GM18526 (cell line): Measurements from ENCODE around the gene MARCHF7.

Experiments
- POLR2A ChIP-seq: IDR thresholded peaks from 3 replicates; pipeline ENCODE4 v1.6.1; 2011; ENCODE audit not compliant: insufficient read length; ENCODE audit errors: extremely low read depth

The MARCHF7 gene

DNA sequence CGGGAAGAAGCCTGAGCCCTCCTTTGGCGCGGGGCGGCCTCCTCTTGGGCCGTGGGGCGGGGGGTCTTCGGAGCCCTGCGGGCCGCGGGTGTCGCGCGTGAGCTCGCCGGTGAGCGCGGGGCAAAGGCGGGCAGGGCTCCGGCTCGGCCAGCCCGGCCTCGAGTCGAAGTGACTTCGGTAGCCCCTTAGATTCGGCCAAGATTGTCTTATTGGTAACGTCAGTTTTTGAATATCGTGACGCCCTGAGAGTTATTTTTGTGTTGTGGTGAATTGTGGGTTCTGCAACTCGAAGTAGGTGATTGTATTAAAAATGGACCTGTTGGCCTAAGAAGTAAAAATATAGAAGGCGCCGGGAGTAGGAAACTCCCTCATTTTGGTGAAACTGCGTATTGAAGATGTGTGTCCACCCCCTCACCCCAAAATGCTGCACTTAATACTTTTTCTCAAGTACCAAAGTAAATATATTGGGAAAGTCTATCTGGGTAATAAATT, 669 bp downstream of the MARCHF7 start:
- TF ChIP-seq POLR2A: no peak

DNA sequence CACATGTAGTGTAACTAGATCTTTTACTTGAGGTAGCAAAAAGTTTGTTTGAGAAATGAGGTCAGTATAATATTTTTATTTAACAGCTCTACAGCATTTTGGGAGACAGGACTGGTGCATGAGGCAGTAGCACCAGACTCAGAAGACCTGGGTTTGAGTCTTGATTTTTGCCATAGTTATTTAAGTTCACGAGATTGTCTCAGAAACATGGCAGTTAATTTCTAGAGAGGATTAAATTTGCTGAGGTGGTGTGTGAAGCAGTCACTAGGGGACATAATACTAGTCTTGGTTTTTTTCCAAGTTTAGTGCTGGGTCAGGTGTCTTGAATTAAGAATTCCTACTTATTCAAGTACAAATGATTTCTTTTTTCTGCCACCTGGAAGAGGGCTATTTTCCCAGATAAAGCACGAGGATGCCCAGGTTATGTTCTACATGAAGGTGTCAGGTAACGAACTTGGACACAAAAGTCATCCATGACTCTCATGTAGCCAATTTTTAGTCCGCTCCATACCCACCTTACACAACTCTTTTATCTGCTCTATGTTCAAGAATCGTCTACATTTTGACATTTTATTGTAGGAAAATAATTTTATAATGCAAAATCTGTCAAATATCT, 1.4 kb downstream of the MARCHF7 start:
- TF ChIP-seq POLR2A: no peak

- TF ChIP-seq POLR2A: no peak
These were observed 2.1 kb downstream of the MARCHF7 start for GRCh38 chr2:159714247-159714930.

GRCh38 chr2:159715451-159715850, 3.1 kb downstream of the MARCHF7 start:
- no peak for TF ChIP-seq POLR2A

GRCh38 chr2:159716857-159717256, 4.6 kb downstream of the MARCHF7 start:
- no peak for TF ChIP-seq POLR2A

- TF ChIP-seq POLR2A: no peak
These were observed 8.4 kb downstream of the MARCHF7 start for GRCh38 chr2:159720676-159721075.

DNA sequence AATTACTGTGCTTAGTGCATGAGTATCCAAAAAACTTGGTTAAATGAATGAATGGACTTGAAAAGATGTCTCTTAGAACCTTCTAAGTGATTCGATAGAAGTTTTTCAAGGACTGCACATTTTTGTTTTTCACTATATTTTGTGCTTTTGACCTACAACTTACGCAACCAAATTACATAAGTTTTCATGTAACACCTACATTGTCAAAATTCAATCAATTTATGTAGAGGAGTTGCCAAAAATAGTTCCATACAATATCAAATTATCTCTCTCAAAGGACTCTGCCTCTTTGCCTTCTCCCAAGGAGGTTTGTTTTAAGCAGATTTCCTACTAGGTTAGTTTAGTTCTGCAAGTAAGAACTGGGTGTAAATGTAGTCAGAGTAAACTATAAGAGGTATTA, 10.3 kb downstream of the MARCHF7 start:
- no peak for TF ChIP-seq POLR2A

- no peak for TF ChIP-seq POLR2A
These were observed 13.4 kb downstream of the MARCHF7 start for GRCh38 chr2:159725713-159726112.

GRCh38 chr2:159728629-159729028, 16.3 kb downstream of the MARCHF7 start:
- TF ChIP-seq POLR2A: no peak

DNA sequence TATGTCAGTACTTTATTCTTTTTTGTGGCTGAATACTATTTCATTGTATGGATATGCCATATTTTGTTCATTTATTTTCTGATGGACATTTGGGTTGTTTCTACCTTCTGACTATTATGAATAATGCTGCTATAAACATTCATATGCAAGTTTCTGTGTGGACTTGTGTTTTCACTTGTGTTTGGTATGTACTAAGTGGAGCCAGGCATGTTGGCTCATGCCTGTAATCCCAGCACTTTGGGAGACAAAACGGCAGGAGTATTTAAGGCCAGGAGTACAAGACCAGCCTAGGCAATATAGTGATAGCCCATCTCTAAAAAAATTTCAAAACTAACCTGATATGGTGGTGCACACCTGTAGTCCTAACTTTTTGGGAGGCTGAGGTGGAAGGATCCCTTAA, 23.3 kb downstream of the MARCHF7 start:
- TF ChIP-seq POLR2A: no peak

GRCh38 chr2:159736048-159736447, 23.7 kb downstream of the MARCHF7 start:
- no peak for TF ChIP-seq POLR2A

DNA sequence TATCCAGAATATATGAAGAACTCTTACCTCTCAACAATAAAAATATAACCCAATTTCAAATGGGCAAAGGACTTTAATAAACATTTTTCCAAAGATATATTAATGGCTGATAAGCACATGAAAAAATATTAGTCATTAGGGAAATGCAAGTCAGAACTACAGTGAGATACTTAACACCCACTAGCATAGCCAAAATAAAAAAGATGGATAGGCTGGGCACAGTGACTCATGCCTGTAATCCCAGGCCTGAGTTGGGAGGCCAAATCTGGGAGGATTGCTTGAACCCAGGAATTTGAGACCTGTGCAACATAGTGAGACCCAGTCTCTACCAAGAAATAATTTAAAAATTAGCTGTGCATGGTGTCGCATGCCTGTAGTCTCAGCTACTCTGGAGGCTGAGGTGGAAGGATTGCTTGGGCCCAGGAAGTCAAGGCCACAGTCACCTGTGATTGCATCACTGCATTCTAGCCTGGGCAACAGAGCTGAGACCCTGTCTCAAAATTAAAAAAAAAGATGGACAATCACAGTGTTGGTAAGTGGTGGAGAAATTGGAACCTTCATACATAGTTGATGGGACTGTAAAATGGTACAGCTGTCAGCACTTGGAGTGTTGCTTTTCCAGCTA, 25.1 kb downstream of the MARCHF7 start:
- no peak for TF ChIP-seq POLR2A

DNA sequence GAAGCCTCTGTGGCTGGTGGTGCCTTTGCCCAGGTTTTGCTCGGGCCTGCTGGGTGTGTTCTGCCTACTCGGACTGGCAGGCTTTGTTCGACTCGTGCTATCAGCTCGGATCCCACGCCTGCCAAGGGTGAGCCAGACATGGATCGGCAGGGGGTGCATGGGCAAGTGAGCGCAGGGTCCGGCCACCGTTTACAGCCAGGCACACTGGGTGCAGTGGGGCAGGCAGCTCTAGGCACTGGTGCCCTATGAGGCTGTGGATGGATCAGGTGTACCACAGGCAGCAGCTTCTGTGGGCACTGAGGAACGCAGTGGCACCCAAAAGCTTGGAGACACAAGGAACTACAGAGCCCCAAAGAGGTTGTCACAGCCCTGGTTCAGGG, 25.6 kb downstream of the MARCHF7 start:
- TF ChIP-seq POLR2A: no peak

DNA sequence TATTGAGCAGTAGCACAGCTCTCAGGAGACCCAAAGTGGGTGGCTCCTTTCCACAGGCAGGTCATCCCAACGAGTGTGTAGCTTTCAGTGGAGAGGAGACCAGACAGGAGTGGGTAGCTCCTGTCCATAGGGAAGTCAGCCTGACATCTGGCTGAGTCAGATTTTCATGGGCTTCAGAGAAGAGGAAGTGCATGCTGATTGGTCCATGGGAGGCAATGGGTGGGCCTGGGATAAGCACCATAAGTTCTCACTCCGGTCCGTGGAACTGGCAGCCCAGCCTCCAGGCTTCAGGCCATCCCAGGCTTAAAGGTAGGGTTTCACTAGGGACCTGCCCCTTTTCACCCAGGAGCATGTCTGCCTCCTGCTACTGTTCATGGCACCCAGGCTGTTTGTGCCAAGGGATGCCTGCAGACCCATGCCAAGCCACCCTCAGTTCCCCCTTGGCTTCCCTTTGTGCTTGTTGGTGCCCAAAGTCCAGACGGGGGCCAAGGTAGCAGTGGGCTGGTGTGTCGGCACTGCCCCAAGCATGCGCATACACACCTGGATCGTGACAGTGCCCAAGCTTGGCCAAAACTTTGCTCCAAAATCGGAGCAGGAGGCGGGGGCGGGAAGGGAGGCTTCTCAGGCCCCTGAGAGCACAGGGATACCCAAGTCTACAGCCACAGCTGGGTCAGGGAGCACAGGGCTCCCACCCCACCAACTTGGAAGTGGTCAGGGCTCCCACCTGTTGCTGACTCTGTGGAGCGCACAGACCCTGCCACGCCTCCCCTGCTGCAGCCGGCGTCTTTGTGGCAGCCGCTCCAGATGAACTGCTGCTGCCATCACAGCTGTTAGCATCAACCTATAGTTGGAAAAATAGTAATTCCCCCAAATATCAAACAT, 26.4 kb downstream of the MARCHF7 start:
- TF ChIP-seq POLR2A: no peak

DNA sequence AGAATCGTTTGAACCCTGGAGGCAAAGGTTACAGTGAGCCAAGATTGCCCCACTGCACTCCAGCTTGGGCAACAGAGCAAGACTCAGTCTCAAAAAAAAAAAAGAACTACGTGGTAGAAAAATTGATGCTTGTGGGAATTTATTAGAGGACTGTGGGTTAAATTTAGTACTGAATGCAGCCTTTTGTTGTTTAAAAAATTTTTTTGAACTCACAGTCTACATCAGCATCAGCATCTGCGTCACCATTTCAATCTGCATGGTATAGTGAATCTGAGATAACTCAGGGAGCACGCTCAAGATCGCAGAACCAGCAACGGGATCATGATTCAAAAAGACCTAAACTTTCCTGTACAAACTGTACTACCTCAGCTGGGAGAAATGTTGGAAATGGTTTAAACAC, 30.5 kb downstream of the MARCHF7 start:
- TF ChIP-seq POLR2A: no peak

GRCh38 chr2:159744363-159744762, 32.1 kb downstream of the MARCHF7 start:
- no peak for TF ChIP-seq POLR2A

GRCh38 chr2:159748089-159748488, 35.8 kb downstream of the MARCHF7 start:
- no peak for TF ChIP-seq POLR2A
